ENCODE measurements around the gene USP34.
"Not testable (repeated sequence)": the region's sequence is repeated elsewhere in the genome, so short reads cannot be mapped to it uniquely, and the experiment has no call there.

Gene USP34

GRCh38 chr2:61405813-61406212 lies 65.1 kb downstream of the USP34 start:
- TF ChIP-seq POLR2A (IDR thresholded peaks at IDR 0.05; ENCODE audit: extremely low read depth, insufficient read length), result no peak
- H3K4me3 ChIP-seq (ENCODE audit: low read depth, low read length), result no peak overlapping the region
- DNase-seq (ENCODE audit: low read depth), result no peak

DNA sequence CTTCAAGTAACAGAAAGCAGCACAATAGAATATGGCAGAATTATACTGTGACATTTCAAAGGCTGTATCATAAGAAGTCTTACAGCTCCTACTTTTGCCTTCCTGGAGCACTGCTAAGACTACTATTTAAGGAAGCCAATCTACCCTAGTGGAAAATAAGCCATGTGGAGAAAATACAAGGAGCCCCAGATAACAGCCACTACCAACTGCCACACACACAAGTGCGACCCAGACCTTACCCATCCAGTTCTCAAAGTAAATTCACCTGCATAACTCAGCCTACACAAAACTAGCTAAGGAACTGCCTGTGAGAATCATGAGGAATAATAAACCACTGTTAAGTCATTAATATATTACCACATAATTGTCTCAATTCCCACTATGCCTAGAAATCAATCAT lies 66.4 kb downstream of the USP34 start:
- no peak overlapping the region for H3K4me3 ChIP-seq (ENCODE audit: low read depth, low read length)
- TF ChIP-seq MYC (IDR thresholded peaks at IDR 0.05; ENCODE audit: low read depth, low read length), result no peak
- TF ChIP-seq, protein P1, sequence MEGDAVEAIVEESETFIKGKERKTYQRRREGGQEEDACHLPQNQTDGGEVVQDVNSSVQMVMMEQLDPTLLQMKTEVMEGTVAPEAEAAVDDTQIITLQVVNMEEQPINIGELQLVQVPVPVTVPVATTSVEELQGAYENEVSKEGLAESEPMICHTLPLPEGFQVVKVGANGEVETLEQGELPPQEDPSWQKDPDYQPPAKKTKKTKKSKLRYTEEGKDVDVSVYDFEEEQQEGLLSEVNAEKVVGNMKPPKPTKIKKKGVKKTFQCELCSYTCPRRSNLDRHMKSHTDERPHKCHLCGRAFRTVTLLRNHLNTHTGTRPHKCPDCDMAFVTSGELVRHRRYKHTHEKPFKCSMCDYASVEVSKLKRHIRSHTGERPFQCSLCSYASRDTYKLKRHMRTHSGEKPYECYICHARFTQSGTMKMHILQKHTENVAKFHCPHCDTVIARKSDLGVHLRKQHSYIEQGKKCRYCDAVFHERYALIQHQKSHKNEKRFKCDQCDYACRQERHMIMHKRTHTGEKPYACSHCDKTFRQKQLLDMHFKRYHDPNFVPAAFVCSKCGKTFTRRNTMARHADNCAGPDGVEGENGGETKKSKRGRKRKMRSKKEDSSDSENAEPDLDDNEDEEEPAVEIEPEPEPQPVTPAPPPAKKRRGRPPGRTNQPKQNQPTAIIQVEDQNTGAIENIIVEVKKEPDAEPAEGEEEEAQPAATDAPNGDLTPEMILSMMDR (IDR thresholded peaks at IDR 0.05; ENCODE audit: low read depth, low read length), result no peak
- no peak for TF ChIP-seq POLR2A (IDR thresholded peaks at IDR 0.05; ENCODE audit: extremely low read depth, insufficient read length)
- TF ChIP-seq MAX (IDR thresholded peaks at IDR 0.05; ENCODE audit: low read depth, low read length), result no peak
- DNase-seq (ENCODE audit: low read depth), result no peak

DNA sequence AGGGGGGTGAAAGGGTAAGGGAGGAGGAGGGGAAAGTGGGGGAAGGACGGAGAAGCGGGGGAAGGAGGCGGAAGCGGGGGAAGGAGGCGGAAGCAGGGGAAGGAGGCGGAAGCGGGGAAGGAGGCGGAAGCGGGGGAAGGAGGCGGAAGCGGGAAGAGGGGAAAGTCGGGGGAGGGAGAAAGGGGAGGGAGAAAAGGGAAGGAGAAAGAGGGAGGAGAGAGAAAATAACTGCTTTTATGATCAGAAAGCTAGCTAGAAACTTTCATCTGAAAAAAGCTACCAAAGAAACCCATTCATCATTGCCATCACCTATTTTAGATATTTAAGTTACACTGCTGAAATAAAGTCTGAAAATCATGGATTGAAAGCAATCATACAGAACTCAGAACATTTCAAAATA lies 72.5 kb downstream of the USP34 start:
- DNase-seq (ENCODE audit: low read depth), result no peak
- TF ChIP-seq, protein P1 (IDR thresholded peaks at IDR 0.05; ENCODE audit: low read depth, low read length), result no peak
- no peak for TF ChIP-seq MYC (IDR thresholded peaks at IDR 0.05; ENCODE audit: low read depth, low read length)

GRCh38 chr2:61396005-61396404 lies 74.9 kb downstream of the USP34 start:
- H3K4me3 ChIP-seq (ENCODE audit: low read depth, low read length), result no peak overlapping the region
- 0 out of 2 replicates have a peak, but pooled peaks have one; percentile 7 for TF ChIP-seq MAX (IDR thresholded peaks at IDR 0.05; ENCODE audit: low read depth, low read length)
- TF ChIP-seq, protein P1 (IDR thresholded peaks at IDR 0.05; ENCODE audit: low read depth, low read length), result no peak
- TF ChIP-seq POLR2A (IDR thresholded peaks at IDR 0.05; ENCODE audit: extremely low read depth, insufficient read length), result no peak
- TF ChIP-seq MYC (IDR thresholded peaks at IDR 0.05; ENCODE audit: low read depth, low read length), result no peak
- DNase-seq (ENCODE audit: low read depth), result peak; percentile 40

More for the DNA sequence above, 72.5 kb downstream of the USP34 start:
- H3K4me3 ChIP-seq (ENCODE audit: low read depth, low read length), result no peak overlapping the region

DNA sequence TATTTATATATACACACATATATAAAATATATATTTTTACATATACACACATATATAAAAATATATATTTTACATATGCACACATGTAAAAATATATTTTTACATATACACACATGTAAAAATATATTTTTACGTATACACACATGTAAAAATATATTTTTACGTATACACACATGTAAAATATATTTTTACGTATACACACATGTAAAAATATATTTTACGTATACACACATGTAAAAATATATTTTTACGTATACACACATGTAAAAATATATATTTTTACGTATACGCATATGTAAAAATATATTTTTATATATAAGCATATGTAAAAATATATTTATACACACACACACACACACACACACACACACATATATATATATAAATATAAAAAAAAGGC lies 83.3 kb downstream of the USP34 start:
- not testable (repeated sequence) for DNase-seq (ENCODE audit: low read depth); H3K4me3 ChIP-seq (ENCODE audit: low read depth, low read length)

DNA sequence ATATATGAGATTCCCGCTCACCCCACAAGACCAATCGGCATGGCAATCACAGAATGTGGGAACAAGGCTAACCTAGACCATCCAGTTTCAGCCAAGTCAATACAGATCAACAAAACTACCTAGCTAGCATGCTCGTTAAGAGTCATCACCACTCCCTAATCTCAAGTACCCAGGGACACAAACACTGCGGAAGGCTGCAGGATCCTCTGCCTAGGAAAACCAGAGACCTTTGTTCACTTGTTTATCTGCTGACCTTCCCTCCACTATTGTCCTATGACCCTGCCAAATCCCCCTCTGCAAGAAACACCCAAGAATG lies 90.0 kb downstream of the USP34 start:
- not testable (repeated sequence) for H3K4me3 ChIP-seq (ENCODE audit: low read depth, low read length); DNase-seq (ENCODE audit: low read depth)

DNA sequence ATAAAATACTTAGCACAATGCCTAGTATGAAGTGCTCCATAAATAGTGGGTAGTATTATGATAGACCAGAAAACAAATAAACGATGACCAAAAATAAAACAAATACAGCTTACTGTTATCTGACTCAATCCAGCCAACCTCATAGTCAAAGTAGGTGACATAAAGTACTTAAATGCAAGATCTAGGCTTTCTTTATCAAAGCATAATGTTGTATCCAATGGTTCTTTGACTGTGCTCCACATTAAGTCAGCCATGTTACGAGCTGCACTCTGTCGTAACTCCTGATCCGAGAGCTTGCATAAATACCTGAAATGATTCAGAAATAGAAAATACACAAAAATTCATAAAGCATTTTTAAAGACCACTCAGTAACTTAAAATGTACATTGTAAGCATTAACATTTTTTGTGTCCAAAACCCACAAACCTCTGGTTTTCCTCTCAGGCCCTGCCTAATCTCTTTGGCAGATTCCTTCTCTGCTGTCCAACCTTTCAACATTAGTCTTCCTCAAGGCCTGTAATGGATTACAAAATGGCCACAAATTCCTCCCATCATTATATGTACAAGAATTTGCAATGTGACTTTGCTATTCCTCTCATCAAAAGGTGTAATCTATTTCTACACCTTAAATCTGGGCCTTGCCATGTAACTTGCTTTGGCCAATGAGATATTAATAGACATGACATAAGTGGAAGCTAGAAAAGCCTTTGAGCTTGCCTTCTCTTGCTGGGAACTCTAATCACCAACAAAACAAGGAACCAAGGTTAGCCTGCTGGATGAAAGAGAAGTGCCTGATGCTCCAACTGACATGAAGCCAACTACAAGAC lies 90.6 kb downstream of the USP34 start:
- TF ChIP-seq POLR2A (IDR thresholded peaks at IDR 0.05; ENCODE audit: extremely low read depth, insufficient read length) (no peak), MAX (IDR thresholded peaks at IDR 0.05; ENCODE audit: low read depth, low read length) (no peak), MYC (IDR thresholded peaks at IDR 0.05; ENCODE audit: low read depth, low read length) (no peak)
- TF ChIP-seq, protein P1 (IDR thresholded peaks at IDR 0.05; ENCODE audit: low read depth, low read length), result no peak
- no peak overlapping the region for H3K4me3 ChIP-seq (ENCODE audit: low read depth, low read length)
- DNase-seq (ENCODE audit: low read depth), result no peak

Measured in NB4 (cell line).